PC-9 (cell line): ENCODE measurements around the gene PURA.

ENCODE experiments used
- EZH2 ChIP-seq: fragments of 200-600 bp; sonication (generic); IDR thresholded peaks from 2 replicates; pipeline ENCODE4 v1.8.0; 2017; ENCODE audit warnings: antibody characterized with exemption, low read depth
- TF ChIP-seq, protein P1 (sequence below): fragments of 200-600 bp; sonication (generic); conservative IDR thresholded peaks from 2 replicates; pipeline ENCODE4 v1.6.1; 2017; ENCODE audit warnings: mixed run types, antibody characterized with exemption, mild to moderate bottlenecking, moderate library complexity

GRCh38 chr5:140109759-140110645, 3.9 kb upstream of the PURA start:
- TF ChIP-seq EZH2: no peak
- TF ChIP-seq, protein P1, sequence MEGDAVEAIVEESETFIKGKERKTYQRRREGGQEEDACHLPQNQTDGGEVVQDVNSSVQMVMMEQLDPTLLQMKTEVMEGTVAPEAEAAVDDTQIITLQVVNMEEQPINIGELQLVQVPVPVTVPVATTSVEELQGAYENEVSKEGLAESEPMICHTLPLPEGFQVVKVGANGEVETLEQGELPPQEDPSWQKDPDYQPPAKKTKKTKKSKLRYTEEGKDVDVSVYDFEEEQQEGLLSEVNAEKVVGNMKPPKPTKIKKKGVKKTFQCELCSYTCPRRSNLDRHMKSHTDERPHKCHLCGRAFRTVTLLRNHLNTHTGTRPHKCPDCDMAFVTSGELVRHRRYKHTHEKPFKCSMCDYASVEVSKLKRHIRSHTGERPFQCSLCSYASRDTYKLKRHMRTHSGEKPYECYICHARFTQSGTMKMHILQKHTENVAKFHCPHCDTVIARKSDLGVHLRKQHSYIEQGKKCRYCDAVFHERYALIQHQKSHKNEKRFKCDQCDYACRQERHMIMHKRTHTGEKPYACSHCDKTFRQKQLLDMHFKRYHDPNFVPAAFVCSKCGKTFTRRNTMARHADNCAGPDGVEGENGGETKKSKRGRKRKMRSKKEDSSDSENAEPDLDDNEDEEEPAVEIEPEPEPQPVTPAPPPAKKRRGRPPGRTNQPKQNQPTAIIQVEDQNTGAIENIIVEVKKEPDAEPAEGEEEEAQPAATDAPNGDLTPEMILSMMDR: no peak
